ENCODE data around the gene FREM3. TPM values are rescaled to one million over a fixed set of nuclear protein-coding genes. Genes with fewer than 3 reads are reported as not detected.

FREM3 gene
- total RNA-seq, 1 experiment from 2014 or later: 0.15 TPM

DNA sequence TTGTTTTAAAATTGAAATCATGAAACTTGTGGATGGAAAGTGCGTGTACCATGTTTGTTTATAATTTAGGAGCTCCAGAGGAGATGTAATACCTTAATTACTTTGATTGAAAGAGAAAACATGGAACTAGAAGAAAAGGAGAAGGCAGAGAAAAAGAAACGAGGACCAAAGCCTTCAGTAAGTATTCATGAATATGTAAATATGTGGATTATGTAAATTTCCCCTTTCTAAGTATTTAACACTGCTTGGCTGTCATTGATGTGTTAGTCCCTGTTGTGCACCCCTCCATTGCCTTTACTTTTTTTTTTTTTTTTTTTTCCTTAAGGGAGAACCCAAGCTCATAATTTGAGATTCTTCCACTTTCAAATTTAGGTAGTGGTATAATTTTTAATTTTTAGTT, 150.5 kb downstream of the FREM3 start:
- DNase-seq (ENCODE audit: low spot score) (no peak), ATAC-seq (no peak)
- CTCF ChIA-PET: no interaction called here
- POLR2A ChIA-PET: no interaction called here
- TF ChIP-seq, protein P1, sequence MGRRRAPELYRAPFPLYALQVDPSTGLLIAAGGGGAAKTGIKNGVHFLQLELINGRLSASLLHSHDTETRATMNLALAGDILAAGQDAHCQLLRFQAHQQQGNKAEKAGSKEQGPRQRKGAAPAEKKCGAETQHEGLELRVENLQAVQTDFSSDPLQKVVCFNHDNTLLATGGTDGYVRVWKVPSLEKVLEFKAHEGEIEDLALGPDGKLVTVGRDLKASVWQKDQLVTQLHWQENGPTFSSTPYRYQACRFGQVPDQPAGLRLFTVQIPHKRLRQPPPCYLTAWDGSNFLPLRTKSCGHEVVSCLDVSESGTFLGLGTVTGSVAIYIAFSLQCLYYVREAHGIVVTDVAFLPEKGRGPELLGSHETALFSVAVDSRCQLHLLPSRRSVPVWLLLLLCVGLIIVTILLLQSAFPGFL (CRISPR knock-in tag; IDR thresholded peaks at IDR 0.05; ENCODE audit: borderline replicate concordance): no peak
- TF ChIP-seq, protein P2, sequence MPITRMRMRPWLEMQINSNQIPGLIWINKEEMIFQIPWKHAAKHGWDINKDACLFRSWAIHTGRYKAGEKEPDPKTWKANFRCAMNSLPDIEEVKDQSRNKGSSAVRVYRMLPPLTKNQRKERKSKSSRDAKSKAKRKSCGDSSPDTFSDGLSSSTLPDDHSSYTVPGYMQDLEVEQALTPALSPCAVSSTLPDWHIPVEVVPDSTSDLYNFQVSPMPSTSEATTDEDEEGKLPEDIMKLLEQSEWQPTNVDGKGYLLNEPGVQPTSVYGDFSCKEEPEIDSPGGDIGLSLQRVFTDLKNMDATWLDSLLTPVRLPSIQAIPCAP (CRISPR knock-in tag; IDR thresholded peaks at IDR 0.05): no peak
- TF ChIP-seq TEAD1 (CRISPR knock-in tag; IDR thresholded peaks at IDR 0.05): no peak
- TF ChIP-seq JUN (CRISPR knock-in tag; IDR thresholded peaks at IDR 0.05): no peak
- TF ChIP-seq RELA (CRISPR knock-in tag; IDR thresholded peaks at IDR 0.05; ENCODE audit: borderline replicate concordance): no peak
- TF ChIP-seq, protein P3, sequence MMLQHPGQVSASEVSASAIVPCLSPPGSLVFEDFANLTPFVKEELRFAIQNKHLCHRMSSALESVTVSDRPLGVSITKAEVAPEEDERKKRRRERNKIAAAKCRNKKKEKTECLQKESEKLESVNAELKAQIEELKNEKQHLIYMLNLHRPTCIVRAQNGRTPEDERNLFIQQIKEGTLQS (CRISPR knock-in tag; conservative IDR thresholded peaks at IDR 0.05): no peak
- TF ChIP-seq, protein P4, sequence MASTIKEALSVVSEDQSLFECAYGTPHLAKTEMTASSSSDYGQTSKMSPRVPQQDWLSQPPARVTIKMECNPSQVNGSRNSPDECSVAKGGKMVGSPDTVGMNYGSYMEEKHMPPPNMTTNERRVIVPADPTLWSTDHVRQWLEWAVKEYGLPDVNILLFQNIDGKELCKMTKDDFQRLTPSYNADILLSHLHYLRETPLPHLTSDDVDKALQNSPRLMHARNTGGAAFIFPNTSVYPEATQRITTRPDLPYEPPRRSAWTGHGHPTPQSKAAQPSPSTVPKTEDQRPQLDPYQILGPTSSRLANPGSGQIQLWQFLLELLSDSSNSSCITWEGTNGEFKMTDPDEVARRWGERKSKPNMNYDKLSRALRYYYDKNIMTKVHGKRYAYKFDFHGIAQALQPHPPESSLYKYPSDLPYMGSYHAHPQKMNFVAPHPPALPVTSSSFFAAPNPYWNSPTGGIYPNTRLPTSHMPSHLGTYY (CRISPR knock-in tag; IDR thresholded peaks at IDR 0.05): no peak
- TF ChIP-seq GRHL2 (CRISPR knock-in tag; IDR thresholded peaks at IDR 0.05; ENCODE audit: insufficient replicate concordance, severe bottlenecking): no peak
- TF ChIP-seq SMAD3 (CRISPR knock-in tag; IDR thresholded peaks at IDR 0.05; ENCODE audit: borderline replicate concordance): no peak
- no peak overlapping the region for H3K4me3 Mint-ChIP-seq
- no peak overlapping the region for H3K27ac Mint-ChIP-seq
- no peaks in the 10 kb centered on the region for H3K4me1 Mint-ChIP-seq
- no peaks in the 10 kb centered on the region for H3K9me3 Mint-ChIP-seq
- no peaks in the 10 kb centered on the region for H3K27me3 Mint-ChIP-seq (ENCODE audit: low read depth)
- peaks cover 68% of the 10 kb centered on the region for H3K36me3 Mint-ChIP-seq

DNA sequence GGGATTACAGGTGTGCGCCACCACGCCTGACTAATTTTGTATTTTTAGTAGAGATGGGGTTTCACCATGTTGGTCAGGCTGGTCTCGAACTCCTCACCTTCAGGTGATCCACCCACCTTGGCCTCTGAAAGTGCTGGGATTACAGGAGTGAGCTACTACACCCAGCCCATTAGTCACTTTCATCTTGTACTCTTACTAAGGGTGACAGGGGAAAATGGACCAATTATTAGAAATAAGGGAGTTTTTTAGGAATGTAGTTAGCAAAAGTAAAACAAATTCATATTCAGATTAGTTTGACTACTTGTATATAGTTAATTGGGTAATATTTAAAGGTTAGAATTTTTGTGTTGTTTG, 160.8 kb downstream of the FREM3 start:
- DNase-seq (ENCODE audit: low spot score): no peak
- CTCF ChIA-PET: no interaction called here
- H3K4me1 Mint-ChIP-seq: no peaks in the 10 kb centered on the region
- H3K4me3 Mint-ChIP-seq: no peak overlapping the region
- TF ChIP-seq ESRRA (CRISPR knock-in tag; IDR thresholded peaks at IDR 0.05; ENCODE audit: borderline replicate concordance) (no peak), ZNF263 (CRISPR knock-in tag; IDR thresholded peaks at IDR 0.05; ENCODE audit: low read depth) (no peak), RORB (CRISPR knock-in tag; IDR thresholded peaks at IDR 0.05) (no peak), ZNF396 (CRISPR knock-in tag; IDR thresholded peaks at IDR 0.05; ENCODE audit: borderline replicate concordance) (no peak), TCF7 (CRISPR knock-in tag; IDR thresholded peaks at IDR 0.05; ENCODE audit: low read depth) (no peak), IRF2 (CRISPR knock-in tag; IDR thresholded peaks at IDR 0.05; ENCODE audit: borderline replicate concordance, low read depth) (no peak), ZNF121 (CRISPR knock-in tag; IDR thresholded peaks at IDR 0.05) (no peak), ZNF232 (CRISPR knock-in tag; IDR thresholded peaks at IDR 0.05) (no peak), EMX1 (CRISPR knock-in tag; IDR thresholded peaks at IDR 0.05) (no peak), GABPB1 (CRISPR knock-in tag; IDR thresholded peaks at IDR 0.05) (no peak), FOXK1 (CRISPR knock-in tag; IDR thresholded peaks at IDR 0.05) (no peak)
- TF ChIP-seq, protein P5, sequence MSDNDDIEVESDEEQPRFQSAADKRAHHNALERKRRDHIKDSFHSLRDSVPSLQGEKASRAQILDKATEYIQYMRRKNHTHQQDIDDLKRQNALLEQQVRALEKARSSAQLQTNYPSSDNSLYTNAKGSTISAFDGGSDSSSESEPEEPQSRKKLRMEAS (CRISPR knock-in tag; IDR thresholded peaks at IDR 0.05): no peak
- TF ChIP-seq, protein P6, sequence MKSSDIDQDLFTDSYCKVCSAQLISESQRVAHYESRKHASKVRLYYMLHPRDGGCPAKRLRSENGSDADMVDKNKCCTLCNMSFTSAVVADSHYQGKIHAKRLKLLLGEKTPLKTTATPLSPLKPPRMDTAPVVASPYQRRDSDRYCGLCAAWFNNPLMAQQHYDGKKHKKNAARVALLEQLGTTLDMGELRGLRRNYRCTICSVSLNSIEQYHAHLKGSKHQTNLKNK (CRISPR knock-in tag; IDR thresholded peaks at IDR 0.05): no peak
- TF ChIP-seq, protein P7, sequence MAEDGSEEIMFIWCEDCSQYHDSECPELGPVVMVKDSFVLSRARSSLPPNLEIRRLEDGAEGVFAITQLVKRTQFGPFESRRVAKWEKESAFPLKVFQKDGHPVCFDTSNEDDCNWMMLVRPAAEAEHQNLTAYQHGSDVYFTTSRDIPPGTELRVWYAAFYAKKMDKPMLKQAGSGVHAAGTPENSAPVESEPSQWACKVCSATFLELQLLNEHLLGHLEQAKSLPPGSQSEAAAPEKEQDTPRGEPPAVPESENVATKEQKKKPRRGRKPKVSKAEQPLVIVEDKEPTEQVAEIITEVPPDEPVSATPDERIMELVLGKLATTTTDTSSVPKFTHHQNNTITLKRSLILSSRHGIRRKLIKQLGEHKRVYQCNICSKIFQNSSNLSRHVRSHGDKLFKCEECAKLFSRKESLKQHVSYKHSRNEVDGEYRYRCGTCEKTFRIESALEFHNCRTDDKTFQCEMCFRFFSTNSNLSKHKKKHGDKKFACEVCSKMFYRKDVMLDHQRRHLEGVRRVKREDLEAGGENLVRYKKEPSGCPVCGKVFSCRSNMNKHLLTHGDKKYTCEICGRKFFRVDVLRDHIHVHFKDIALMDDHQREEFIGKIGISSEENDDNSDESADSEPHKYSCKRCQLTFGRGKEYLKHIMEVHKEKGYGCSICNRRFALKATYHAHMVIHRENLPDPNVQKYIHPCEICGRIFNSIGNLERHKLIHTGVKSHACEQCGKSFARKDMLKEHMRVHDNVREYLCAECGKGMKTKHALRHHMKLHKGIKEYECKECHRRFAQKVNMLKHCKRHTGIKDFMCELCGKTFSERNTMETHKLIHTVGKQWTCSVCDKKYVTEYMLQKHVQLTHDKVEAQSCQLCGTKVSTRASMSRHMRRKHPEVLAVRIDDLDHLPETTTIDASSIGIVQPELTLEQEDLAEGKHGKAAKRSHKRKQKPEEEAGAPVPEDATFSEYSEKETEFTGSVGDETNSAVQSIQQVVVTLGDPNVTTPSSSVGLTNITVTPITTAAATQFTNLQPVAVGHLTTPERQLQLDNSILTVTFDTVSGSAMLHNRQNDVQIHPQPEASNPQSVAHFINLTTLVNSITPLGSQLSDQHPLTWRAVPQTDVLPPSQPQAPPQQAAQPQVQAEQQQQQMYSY (CRISPR knock-in tag; IDR thresholded peaks at IDR 0.05): no peak
- peaks cover 81% of the 10 kb centered on the region for H3K36me3 Mint-ChIP-seq
- no peak for ATAC-seq
- no peaks in the 10 kb centered on the region for H3K9me3 Mint-ChIP-seq
- H3K27ac Mint-ChIP-seq: no peak overlapping the region
- H3K27me3 Mint-ChIP-seq (ENCODE audit: low read depth): no peaks in the 10 kb centered on the region
- POLR2A ChIA-PET: no interaction called here
